ENCODE measurements around the gene KNDC1.

KNDC1 gene

GRCh38 chr10:133249094-133249780 is 89.2 kb downstream of the KNDC1 start:
- Histone ChIP-seq H4K20me1 (ENCODE audit: insufficient read depth) (no peaks in the 10 kb centered on the region), H3K4me3 (IDR thresholded peaks at IDR 0.05; ENCODE audit: insufficient read depth, low read depth, low read length) (no peak overlapping the region), H3K27ac (no peak overlapping the region), H2AFZ (ENCODE audit: low read depth) (no peak overlapping the region), H3K79me2 (ENCODE audit: insufficient read depth, low read depth) (no peaks in the 10 kb centered on the region), H3K9ac (no peak overlapping the region), H3K4me1 (ENCODE audit: low read depth, poor library complexity, severe bottlenecking) (no peaks in the 10 kb centered on the region), H3K4me2 (no peak overlapping the region), H3K27me3 (ENCODE audit: insufficient read depth, low read depth) (peaks cover 70% of the 10 kb centered on the region), H3K36me3 (ENCODE audit: insufficient read depth) (no peaks in the 10 kb centered on the region)
- no peak for TF ChIP-seq CTCF (conservative IDR thresholded peaks at IDR 0.05; ENCODE audit: low read depth, low read length)

GRCh38 chr10:133249975-133250754 is 90.1 kb downstream of the KNDC1 start:
- no peak overlapping the region for H3K4me2 ChIP-seq
- no peak for TF ChIP-seq CTCF (conservative IDR thresholded peaks at IDR 0.05; ENCODE audit: low read depth, low read length)
- H3K79me2 ChIP-seq (ENCODE audit: insufficient read depth, low read depth), result no peaks in the 10 kb centered on the region
- H3K4me1 ChIP-seq (ENCODE audit: low read depth, poor library complexity, severe bottlenecking), result no peaks in the 10 kb centered on the region
- H2AFZ ChIP-seq (ENCODE audit: low read depth), result no peak overlapping the region
- H3K27ac ChIP-seq, result no peak overlapping the region
- no peaks in the 10 kb centered on the region for H4K20me1 ChIP-seq (ENCODE audit: insufficient read depth)
- no peak overlapping the region for H3K4me3 ChIP-seq (IDR thresholded peaks at IDR 0.05; ENCODE audit: insufficient read depth, low read depth, low read length)
- no peak overlapping the region for H3K9ac ChIP-seq
- peaks cover 66% of the 10 kb centered on the region for H3K27me3 ChIP-seq (ENCODE audit: insufficient read depth, low read depth)
- no peaks in the 10 kb centered on the region for H3K36me3 ChIP-seq (ENCODE audit: insufficient read depth)

GRCh38 chr10:133251388-133252222 is 91.6 kb downstream of the KNDC1 start:
- Histone ChIP-seq H3K4me2 (no peak overlapping the region), H3K4me3 (IDR thresholded peaks at IDR 0.05; ENCODE audit: insufficient read depth, low read depth, low read length) (no peak overlapping the region), H4K20me1 (ENCODE audit: insufficient read depth) (no peaks in the 10 kb centered on the region), H3K27me3 (ENCODE audit: insufficient read depth, low read depth) (peaks cover 52% of the 10 kb centered on the region), H3K36me3 (ENCODE audit: insufficient read depth) (no peaks in the 10 kb centered on the region), H3K4me1 (ENCODE audit: low read depth, poor library complexity, severe bottlenecking) (no peaks in the 10 kb centered on the region), H3K79me2 (ENCODE audit: insufficient read depth, low read depth) (no peaks in the 10 kb centered on the region), H3K9ac (no peak overlapping the region), H2AFZ (ENCODE audit: low read depth) (no peak overlapping the region), H3K27ac (no peak overlapping the region)
- no peak for TF ChIP-seq CTCF (conservative IDR thresholded peaks at IDR 0.05; ENCODE audit: low read depth, low read length)

- Histone ChIP-seq H3K79me2 (ENCODE audit: insufficient read depth, low read depth) (no peaks in the 10 kb centered on the region), H3K27ac (no peak overlapping the region), H3K27me3 (ENCODE audit: insufficient read depth, low read depth) (peaks cover 48% of the 10 kb centered on the region), H2AFZ (ENCODE audit: low read depth) (no peak overlapping the region), H4K20me1 (ENCODE audit: insufficient read depth) (no peaks in the 10 kb centered on the region), H3K4me1 (ENCODE audit: low read depth, poor library complexity, severe bottlenecking) (no peaks in the 10 kb centered on the region), H3K4me2 (no peak overlapping the region), H3K36me3 (ENCODE audit: insufficient read depth) (no peaks in the 10 kb centered on the region), H3K4me3 (IDR thresholded peaks at IDR 0.05; ENCODE audit: insufficient read depth, low read depth, low read length) (no peak overlapping the region), H3K9ac (no peak overlapping the region)
- no peak for TF ChIP-seq CTCF (conservative IDR thresholded peaks at IDR 0.05; ENCODE audit: low read depth, low read length)
Measured at GRCh38 chr10:133252223-133252552, 92.2 kb downstream of the KNDC1 start.

All from KMS-11 (cell line).